ENCODE data around the gene MROH9.

DNA sequence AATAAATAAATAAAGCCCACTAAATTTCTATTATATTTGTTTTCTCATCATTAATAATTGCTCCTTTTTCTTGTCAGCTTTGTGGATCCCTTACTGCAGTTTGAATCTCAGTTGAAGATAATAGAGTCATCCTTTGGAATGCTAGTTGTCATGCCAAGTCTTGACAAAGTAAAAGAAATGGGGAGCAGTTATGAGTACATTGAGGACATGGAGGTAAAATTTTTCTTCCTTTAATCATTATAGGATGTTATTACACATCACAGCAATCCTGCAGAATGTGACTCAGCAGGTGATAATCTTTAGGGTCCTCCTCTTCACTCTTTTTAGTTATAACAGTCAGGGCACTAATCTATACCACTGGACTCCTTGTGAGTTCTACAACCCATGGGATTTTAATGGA, 24.1 kb downstream of the MROH9 start:
- TF ChIP-seq ERF (CRISPR knock-in tag; IDR thresholded peaks at IDR 0.05): no peak
- TF ChIP-seq, protein P1, sequence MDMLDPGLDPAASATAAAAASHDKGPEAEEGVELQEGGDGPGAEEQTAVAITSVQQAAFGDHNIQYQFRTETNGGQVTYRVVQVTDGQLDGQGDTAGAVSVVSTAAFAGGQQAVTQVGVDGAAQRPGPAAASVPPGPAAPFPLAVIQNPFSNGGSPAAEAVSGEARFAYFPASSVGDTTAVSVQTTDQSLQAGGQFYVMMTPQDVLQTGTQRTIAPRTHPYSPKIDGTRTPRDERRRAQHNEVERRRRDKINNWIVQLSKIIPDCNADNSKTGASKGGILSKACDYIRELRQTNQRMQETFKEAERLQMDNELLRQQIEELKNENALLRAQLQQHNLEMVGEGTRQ (IDR thresholded peaks at IDR 0.05; ENCODE audit: low read depth, low read length): no peak
- TF ChIP-seq, protein P1 (CRISPR knock-in tag; IDR thresholded peaks at IDR 0.05; ENCODE audit: borderline replicate concordance): no peak
- no peak for TF ChIP-seq U2AF1 (optimal IDR thresholded peaks at IDR 0.05; ENCODE audit: low read depth, low read length)
- no peak for TF ChIP-seq NFIC (IDR thresholded peaks at IDR 0.05; ENCODE audit: low read length)
- no peak for TF ChIP-seq ATF2 (CRISPR knock-in tag; IDR thresholded peaks at IDR 0.05)
- TF ChIP-seq MAFK (conservative IDR thresholded peaks at IDR 0.05 in 1 of 2, IDR thresholded peaks at IDR 0.05 in 1 of 2; ENCODE audit: low read length in 2 of 2): no peak
- no peak for TF ChIP-seq ZBTB3 (CRISPR knock-in tag; IDR thresholded peaks at IDR 0.05; ENCODE audit: borderline replicate concordance, low read depth)
